Nucleus accumbens (tissue), 56 donors: Measurements from ENCODE around the gene SIGMAR1.

Experiments
- DNase-seq, 56 donors: peaks; one replicate each; lab custom pipeline; 2025; lab: John Stamatoyannopoulos, UW

Gene SIGMAR1

DNA sequence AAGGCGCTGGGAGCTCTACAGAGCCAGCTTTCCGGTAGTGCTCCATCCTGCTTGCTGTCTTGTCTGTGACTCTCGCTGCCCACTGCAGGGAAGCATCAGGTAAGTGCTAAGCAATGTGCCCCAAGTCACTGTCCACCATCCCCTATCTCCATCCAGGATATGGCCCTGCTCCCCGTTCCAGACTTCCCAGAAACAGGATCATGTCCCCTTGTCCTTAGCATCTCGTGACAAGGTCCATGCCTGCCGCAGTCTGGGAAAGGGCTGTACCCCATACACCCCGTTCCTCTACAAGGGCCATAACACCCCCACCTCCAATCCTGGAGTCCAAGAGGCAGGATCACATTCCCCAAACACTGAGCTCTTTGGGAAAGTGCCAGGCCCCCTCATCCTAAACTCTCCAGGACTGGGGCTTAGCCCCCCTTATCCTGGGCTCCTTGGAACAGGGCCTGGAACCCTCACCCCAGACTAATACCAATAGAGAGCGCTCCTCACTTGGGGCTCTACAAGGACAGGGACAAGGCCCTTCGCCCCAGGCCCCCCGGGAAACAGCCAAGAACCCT, 26.3 kb downstream of the SIGMAR1 start:
- DNase-seq: peak in 4 of 56 donors; percentile 23 to 51 (median 36)

DNA sequence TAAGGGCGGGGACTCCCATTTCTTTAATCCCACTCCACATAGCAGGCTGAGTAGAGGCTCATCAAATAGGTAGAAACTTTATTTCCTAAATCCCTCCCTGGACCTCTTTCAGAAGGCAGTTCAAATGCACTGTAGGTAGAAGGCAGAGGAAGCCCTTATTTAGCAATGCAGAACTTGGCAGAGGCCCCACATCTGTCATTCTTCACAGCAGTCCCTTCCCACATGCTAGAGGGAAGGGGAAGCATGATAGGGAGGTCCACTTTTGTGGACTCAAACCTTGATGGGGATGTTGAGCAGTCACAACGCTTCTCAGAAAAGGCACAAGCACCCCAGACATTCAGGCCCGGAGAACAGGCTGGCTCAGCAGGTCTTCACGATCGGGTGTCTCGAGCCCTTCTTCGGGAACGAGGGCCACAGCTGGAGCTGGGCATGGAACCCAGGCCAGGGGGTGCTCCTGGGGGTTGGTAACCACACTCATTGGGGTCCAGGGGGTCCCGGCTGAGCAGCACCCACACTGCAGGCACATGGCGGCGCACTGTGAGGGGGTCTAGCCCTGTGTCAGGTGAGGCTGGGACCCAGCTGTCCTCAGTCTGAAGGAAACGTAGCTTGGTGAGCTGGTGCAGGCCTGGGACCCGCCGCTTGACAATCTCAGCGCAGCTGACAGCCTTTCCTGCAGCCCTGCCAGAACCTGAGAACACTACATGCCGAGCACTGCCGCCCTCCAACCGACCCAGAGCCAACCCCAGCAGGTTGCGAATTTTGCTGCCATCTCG, 27.0 kb downstream of the SIGMAR1 start:
- DNase-seq: peak in 1 of 56 donors; percentile 8

DNA sequence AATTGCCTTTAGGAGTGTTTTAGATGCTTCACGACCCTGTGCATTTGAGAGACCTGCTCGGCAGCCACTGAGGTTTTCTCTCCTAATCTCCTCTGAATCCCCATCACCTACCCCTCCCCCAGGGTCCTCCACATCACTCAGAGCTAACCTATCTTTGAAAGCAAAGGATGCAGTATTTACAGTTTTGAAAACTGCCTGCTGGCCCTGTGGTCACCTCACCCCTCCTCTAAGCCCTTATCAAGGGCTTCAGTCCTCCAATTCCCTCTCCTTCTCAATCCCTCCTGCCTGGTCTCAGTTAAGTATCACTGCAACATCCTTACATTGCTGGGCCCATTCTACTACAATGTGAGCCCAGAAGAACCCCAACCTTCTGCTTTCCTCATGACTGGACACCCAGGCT, 30.3 kb downstream of the SIGMAR1 start:
- DNase-seq: no peak

DNA sequence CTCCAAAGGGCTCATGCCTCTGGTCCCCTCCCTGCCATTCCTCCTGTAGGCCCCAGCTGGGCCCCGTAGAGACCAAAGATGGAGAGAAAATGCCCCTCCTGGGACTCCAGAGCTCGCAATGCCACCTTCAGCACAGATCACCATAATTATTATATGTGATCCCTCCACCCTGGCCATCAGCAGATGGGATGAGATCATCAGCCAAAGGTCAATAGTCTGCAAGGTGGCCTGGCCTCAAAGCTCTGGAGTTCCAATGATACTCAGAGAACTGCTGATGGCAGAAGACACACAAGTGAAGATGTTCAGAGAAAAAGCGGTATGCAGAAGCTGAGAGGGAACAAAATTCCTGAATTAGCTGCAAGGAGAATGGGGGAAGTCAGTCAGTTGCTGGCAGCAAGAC, 30.7 kb downstream of the SIGMAR1 start:
- no peak for DNase-seq

DNA sequence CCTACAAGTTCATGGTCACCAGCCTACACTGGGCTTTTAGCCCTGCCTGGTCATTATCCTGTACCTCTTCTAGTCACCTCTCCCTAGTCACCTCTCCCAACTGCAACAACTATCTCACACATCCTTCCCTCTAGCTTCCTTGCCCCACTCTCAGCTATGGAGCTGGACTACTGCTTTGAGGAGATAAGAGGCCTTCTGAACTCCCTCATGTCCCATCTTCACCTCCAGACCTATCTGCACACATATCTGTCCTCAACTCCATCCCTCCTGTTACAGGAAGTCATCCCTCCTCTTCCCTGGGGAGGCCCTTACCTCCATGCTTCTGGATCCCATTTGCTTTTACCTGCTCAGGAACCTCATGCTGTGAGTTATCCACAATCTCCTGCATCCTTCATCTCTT, 31.4 kb downstream of the SIGMAR1 start:
- no peak for DNase-seq

DNA sequence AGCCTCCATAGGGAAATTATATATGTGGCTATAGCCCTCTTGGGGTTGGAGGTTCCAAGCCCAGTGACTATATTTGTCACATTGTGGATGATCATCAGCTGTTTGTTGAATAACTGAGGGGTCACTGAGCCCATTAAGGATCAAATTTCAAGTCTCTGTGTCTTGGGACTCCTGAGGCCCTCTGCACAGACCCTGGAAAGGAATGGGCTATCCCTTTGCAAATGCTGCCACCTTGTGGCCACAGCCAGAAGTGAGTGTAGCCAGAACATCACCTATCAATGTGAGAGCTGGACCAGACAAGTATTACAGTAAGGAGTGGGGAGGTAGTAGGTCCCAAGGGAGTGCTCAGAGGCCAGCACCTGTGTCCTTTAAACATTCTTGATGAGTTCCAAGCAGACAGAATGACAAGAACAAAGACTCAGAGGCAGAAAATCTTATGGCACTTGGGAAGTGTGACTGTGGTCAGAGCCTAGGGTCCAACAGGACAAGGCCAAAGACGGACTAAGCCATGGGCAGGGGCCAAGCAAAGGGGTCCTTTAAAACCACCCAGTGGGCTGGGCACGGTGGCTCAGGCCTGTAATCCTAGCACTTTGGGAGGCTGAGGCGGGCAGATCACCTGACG, 33.9 kb downstream of the SIGMAR1 start:
- peak in 51 of 56 donors; percentile 17 to 93 (median 68) for DNase-seq

DNA sequence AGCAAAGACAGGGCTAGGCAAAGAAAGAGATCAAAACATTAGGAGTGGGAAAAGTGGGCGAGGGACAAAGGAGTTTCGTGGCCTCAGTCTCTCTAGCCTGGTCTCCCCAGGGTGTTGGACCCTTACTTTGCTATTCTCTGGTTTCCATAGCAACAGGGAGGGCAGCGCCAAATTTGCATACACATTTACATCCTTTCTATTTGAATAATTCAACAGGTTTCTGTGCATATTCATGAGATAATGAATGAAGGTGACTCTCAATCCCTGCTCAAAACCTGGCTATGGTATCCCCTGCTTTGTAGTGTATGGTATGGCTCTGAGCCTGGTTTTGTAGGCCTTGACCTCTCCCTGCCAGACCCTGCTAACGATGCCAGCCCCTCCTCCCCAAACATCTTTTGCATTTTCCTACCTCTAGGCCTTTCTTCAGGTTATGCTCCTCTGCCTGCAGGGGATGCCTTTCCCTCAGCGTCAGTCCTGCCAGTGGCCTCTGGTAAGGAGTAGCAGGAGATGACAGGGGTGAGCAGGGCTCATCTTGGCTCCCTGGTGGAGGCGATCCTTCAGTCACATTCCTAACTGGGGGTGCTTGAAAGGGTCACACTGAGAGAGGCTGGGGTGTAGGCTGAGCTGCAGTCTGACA, 35.5 kb downstream of the SIGMAR1 start:
- DNase-seq: no peak

DNA sequence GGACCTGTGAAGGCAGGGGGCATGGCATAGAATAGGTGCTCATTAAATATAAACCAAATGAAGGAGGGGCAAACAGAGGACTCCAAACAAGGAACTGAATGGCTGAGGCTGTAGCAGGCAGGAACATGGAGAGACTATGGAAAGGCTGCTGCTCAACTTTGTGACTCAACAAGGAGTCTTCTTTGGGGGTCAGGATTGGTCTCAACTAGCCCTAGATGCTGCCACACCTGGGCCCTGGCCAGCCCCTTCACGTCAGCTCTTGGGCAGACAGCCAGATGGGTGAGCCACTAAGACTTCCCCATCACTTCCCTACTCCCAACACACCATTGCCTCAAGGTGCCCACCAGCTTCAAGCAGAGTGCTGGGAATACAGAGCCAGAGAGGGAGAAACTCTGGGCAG, 36.7 kb downstream of the SIGMAR1 start:
- no peak for DNase-seq

DNA sequence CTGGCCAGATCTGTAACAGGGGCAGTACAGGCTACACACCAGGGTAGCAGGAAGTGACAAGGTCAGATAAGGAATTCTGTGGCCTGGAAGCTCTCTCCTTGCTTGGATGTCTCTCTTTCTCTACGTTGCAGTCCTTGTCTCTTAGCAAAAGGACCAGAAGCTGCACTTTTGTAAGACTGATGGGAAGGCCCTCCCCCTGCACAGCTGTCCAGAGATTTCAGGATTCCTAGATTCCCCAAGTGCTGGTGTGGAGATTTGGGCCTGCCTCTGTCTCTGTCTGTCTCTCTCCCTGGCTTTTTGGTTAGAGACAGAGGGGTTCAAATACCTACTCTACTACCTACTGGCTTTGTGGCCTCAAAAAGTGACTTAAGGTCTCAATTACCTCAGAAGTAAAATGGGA, 38.0 kb downstream of the SIGMAR1 start:
- no peak for DNase-seq

DNA sequence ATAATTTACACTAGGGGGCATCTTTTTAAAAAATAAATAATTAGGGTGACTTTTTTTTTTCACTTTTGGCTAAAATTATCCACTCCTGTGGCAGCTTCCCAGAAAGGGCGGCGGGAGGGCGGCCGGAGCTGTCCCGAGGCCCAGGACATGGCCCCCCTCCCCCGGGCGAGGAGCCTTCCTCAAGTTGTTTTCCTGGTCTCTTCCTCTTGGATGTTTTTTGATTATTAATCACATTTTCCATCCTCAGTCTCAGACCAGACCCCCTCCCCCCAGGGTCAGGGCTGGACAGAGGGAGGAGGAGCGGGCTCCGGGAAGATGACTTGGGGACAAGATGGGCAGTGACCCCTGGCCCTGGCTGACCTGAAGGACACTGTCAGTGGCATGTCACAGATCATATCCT, 43.4 kb downstream of the SIGMAR1 start:
- peak in 4 of 56 donors; percentile 13 to 27 (median 20) for DNase-seq

DNA sequence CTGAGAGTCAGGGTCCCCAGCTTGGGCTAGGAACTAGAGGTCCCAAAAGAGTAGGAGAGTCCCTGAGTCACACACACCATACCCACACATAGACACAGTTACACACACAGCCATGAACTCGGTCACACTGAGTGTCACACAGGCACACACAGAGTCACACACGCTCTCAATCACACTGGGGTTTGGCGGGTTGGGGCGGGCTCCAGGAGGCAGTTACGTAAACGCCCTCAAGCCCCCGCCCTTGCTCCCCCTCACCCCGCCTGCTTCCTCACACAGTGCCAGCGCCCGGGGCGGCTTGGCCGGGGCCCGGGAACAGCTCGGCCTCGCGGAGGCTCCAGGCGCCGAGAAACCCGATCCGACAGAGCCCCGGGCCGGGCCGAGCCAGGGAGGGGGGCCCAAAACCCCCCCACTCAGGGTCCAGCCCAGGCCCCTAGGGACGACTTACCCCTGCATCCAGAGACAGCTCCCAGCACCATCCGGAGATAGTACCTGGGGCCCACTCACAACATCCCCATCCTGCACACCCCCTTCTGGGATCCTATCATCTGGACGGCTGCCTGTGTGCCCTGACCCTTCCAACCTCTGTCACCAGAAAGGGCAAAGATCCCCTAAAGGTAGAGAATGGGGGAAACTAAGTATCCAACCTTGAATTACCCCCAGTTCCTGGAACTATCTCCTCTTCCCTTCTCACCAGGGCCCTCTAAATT, 44.5 kb downstream of the SIGMAR1 start:
- DNase-seq: peak in 43 of 56 donors; percentile 19 to 80 (median 46)

DNA sequence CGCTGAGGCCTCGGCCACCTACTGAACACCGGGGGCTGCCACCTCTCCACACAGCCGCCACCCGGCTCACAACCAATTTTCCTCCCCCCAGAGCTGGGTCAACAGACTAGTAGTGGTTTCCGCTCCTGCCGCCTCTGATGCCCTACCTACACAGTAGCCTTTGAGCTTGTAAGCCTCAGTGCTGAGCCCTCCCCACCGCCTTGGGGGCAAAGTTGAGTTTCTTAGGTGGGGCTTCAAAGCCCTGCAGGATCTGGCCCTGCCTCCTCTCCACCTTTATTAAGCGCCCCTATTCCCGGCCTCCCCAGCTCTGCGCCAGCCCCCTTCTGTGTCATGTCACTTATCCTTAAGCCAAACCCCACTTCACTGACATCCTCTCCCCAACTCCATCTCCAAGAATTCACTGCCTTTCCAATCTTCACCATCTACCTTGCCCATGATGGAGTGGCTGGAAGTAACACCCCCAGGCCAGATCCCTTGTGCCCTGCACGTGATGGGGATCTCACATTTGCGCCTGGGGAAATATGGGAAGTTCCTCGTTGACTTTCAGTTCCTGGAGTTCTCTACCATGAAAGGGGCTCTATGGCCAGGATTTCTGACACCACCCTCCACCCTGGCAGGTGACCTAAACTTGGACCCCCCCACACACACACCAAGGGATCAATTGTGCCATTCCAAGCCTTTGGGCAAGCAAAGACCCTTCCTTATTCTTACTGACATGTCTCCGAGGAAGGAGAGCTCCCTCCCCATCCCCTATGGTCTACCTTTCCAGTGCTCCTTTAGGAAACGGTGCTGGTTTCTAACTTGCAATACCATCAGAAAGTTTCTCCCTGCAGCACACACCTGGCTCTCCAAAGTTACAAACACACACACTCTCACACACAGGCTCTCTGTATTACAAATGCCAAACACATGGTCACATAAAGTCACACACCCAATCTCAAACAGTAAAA, 45.4 kb downstream of the SIGMAR1 start:
- DNase-seq: no peak

DNA sequence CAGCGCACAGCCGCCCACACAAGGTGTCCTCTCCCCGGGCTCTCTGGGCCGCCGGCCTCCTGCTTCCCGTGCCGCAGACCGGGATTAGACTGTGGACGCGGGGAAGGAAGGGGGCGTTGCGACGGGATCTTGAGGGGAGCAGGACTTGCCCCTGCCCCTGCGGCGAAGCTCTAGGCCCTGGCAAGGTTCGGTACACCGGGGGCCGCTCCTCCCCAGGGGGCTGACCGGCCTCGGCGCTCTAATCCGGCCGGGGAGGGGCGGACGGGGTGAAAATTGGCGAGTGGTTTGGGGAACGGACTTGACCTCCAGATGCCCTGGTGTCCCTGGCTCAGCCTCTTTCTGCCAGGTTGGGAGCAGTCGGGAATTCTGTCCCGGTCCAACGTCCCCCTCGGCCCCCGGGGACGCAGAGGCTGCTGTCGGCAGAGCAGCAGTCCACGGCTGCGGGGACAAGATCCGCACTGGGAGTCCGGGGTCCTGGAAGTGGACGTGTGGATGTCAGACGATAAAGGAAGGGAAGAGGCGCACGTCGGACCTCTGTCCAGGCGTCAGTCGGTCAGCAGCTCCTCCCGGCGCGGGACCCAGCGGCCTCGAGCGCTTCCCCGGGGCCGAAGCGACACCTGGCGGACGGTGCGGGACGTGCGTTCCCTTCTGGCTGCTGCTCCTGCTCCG, 46.2 kb downstream of the SIGMAR1 start:
- peak in 53 of 56 donors; percentile 29 to 91 (median 73) for DNase-seq

DNA sequence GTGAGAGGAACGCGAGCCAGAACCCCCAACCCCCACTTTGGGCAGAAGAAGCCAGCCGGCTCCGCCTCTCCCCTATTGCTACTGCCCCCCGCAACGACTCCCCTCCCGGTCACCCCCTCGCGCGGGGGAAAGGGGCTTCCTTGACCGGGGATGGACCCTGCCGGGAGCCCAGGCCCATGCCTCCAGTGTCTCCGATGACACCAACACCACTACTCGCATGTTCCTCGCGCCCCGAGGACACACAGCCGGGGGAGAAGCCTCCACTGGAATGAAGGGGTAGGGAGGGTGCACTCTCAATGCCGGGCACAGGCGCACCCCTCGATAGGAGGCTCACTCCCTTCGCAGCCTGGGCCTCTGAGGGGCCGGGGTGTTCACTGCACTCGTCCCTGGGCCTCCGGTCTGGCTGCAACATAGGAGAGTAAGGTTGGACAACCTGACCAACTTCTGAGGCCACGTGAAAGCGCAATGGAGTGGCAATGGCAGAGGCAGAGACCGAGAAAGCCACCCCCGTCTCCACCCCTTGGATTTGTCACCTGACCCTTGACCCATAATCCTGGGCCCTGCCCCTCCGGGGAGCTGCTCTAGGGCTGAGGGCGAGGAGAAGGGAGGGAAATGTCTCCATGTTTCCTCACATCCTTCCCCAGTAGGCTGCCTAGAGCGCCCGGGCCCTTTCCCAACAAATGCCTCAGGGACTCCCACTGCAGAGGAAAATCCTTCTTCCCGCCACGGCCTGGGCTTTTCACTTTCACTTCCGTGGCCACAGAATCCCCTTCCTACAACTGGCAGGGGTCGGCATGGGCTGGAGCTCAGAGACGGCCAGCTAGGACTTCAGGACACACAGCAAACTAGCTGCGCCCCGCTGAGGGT, 47.0 kb downstream of the SIGMAR1 start:
- DNase-seq: peak in 10 of 56 donors; percentile 7 to 62 (median 50)

DNA sequence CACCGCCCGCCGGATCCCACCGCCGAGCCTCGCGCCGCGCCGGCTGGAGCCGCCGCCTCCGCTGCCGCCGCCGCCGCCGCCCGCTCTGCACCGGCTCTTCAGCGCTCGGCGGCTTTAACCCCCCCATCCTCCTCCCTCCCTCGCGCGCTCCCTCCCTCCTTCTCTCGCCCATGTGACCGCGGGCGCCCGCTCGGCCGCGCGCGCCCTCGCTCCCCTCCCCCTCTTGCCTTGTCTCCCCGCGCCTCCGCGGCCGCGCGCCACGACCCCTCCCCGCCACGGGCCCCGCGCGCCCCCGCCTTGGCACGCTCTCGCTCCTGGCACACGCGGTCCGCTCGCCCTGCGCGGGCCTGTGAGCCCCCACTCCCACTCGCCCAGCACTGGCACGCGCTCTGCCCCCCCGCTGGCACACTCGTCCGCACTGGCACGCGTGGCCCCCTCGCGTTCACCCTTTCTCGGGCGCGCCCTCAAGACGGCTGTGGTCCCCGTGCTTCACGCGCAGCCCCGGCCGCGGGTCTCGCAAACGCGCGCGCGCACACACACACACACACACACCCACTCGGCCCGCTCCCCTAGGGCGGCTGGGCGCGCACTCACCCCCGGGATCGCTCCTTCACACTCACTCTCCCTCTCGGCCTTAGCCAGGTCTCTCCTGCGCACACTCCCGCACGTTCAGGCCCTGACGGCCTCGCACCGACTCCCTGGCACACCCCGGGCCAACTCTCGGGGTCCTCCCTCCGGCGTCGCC, 47.8 kb downstream of the SIGMAR1 start, which contains the start of gene CNTFR:
TSS of gene CNTFR (minus strand) at position 89 of the 745 bp plus-strand sequence. CDS start 20,743 bp downstream, outside the sequence.
- peak in 52 of 56 donors; percentile 24 to 87 (median 66) for DNase-seq

DNA sequence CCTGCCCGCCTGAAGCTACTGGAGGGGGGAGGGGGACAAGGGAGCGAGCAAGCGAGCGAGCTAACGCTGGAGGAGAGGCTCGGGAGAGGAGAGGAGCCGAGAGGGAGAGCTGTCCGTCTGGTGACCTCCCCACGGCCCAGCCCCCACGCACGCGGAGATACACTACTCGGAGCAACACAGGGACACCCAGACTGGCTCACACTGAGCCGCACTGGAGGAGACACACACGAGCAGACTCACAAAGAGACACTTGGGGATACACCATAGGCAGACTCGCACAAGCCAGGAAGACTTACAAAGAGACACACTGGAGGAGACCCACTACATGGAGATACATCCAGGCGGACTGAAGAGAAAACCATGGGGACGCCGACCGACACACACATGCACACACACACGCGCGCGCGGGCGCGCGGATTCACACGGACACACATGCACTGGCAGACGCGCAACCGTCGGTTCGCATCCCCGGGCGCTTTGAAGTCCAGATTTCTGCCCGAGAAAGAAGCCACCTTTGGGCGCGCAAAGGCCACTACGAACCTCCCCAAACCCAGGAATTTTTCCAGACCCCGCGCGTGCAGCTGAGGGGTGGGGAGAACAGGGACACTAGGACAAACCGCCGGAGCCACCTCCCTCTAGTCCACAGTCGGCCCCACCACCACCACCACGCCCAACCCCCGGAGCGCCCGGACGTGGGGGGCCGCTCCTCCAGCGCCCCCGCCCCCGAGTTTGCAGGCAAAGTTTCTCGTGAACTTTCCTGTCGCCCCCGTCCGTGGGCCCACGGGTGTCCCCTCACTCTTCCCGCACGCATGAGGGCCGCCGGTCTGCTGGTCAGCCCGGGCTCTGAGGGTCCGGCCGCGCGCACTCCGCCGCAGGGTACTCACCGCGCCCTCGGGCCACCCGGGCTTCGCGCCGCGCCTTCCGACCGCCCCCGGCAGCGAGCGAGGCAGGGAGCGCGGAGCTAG, 48.6 kb downstream of the SIGMAR1 start:
- peak in 14 of 56 donors; percentile 16 to 62 (median 34) for DNase-seq
